Colonic mucosa (tissue), 4 donors: Measurements from ENCODE around the gene ZBTB4. TPM values are rescaled to one million over a fixed set of nuclear protein-coding genes. Genes with fewer than 3 reads are reported as not detected.

ENCODE experiments used
- DNase-seq: peaks from one replicate; pipeline ENCODE4 v3.0.0-alpha.2; 2020
- H3K27ac ChIP-seq: fragments of 200-600 bp; one replicate; pipeline ENCODE4 v1.8.0; 2021
- H3K27me3 ChIP-seq: fragments of 200-600 bp; one replicate; pipeline ENCODE4 v1.8.0; 2021
- H3K36me3 ChIP-seq: fragments of 200-600 bp; one replicate; pipeline ENCODE4 v1.8.0; 2021
- H3K4me1 ChIP-seq: fragments of 200-600 bp; one replicate; pipeline ENCODE4 v1.8.0; 2021; ENCODE audit warnings: mild to moderate bottlenecking
- H3K4me3 ChIP-seq: fragments of 200-600 bp; one replicate; pipeline ENCODE4 v1.8.0; 2021
- H3K9ac ChIP-seq, 2 donors: one replicate each; pipeline ENCODE4 v1.7.0; 2013; ENCODE audit warnings: control low read depth in 2 of 2, low read depth in 2 of 2, low read length in 2 of 2
- H3K9me3 ChIP-seq: fragments of 200-600 bp; one replicate; pipeline ENCODE4 v1.8.0; 2021
- intact Hi-C: fragments of 100-400 bp; cut with DNase I; formaldehyde crosslinking; loops from one replicate; pipeline ENCODE4 v1.14.1; 2022
- total RNA-seq, 2 donors: library from RNA; stranded (reverse); fragmentation: NEBNext Ultra II Directional in 1 of 2; extraction: Animal tissue kit (Norgen Biotek cat#: 25700) in 1 of 2; gene quantifications; one replicate each; pipeline ENCODE4 v1.2.1, GENCODE V29; 2021
- TF ChIP-seq, protein P1 (sequence below): fragments of 200-600 bp; IDR thresholded peaks from one replicate; pipeline ENCODE4 v1.8.0; 2022; ENCODE audit warnings: antibody characterized with exemption, mild to moderate bottlenecking
- donor health status: healthy.
- donor health status: DM: no; HTN: no; CAD: no.
- donor health status: DM: no; HTN: no; CAD: no.

Gene ZBTB4
- total RNA-seq, 2 donors from 2014 or later = 12.9 to 26.7 TPM

DNA sequence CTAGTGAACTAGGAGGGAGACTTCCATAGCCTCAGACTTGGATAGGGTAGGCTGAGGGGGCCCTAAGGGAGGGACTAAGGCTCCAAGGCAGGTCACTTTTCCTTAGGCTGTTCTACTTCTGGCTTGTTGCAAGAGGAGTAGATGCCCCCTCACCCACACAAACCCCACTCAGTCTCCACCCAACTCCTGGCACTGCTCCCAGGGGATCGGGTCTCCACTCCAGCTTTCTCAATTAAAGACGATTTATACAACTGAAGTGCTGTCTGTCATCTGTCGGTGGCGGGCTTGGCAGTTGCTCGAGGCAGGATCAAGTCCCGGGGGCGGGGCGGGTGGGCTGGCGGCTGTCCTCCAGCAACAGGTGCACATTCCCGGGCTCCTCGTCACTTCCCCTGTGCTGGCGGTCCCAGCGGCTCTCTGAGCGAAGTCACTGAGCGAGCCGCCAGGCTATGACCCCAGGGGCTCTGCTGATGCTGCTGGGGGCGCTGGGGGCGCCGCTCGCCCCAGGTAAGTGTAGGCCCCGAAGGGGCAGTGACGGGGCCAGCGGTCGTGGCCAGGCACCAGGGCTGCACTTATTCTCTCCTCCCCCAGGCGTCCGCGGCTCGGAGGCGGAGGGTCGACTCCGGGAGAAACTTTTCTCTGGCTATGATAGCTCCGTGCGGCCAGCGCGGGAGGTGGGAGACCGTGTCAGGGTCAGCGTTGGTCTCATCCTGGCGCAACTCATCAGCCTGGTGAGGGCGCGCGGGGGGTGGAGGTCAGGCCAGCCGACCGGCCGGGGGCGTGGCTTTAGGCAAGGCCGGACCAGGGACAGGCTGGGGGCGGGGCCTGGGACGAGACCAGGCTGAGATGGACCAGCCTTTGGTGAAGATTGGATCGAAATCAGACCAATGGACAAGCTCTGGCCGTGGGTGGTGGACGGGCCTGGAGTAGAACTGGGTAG, 34.5 kb downstream of the ZBTB4 start, which contains the start of gene CHRNB1:
Gene CHRNB1, plus strand, starts transcription at position 380 of the 937 bp plus-strand sequence. Its CDS starts 67 bp downstream, at position 447.
- Histone ChIP-seq H3K4me3 (peak within 1 kb of the TSS; percentile 39), H3K27ac (no peak within 1 kb of the TSS), H3K9me3 (no peaks in the 10 kb centered on the region), H3K4me1 (peaks cover 4% of the 10 kb centered on the region), H3K9ac (peak within 1 kb of the TSS; percentile 40 to 53), H3K36me3 (no peaks in the 10 kb centered on the region), H3K27me3 (peaks cover 17% of the 10 kb centered on the region)
- TF ChIP-seq, protein P1, sequence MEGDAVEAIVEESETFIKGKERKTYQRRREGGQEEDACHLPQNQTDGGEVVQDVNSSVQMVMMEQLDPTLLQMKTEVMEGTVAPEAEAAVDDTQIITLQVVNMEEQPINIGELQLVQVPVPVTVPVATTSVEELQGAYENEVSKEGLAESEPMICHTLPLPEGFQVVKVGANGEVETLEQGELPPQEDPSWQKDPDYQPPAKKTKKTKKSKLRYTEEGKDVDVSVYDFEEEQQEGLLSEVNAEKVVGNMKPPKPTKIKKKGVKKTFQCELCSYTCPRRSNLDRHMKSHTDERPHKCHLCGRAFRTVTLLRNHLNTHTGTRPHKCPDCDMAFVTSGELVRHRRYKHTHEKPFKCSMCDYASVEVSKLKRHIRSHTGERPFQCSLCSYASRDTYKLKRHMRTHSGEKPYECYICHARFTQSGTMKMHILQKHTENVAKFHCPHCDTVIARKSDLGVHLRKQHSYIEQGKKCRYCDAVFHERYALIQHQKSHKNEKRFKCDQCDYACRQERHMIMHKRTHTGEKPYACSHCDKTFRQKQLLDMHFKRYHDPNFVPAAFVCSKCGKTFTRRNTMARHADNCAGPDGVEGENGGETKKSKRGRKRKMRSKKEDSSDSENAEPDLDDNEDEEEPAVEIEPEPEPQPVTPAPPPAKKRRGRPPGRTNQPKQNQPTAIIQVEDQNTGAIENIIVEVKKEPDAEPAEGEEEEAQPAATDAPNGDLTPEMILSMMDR = no peak
- DNase-seq = peak; percentile 87
- intact Hi-C loops = no loop called here

- intact Hi-C loops = no loop called here
- no peak overlapping the region for H3K27ac ChIP-seq
Measured at GRCh38 chr17:7443499-7444485, 35.6 kb downstream of the ZBTB4 start.

GRCh38 chr17:7442142-7442541, 37.3 kb downstream of the ZBTB4 start:
- Histone ChIP-seq H3K27me3 (peaks cover 38% of the 10 kb centered on the region), H3K36me3 (no peaks in the 10 kb centered on the region), H3K4me1 (peaks cover 16% of the 10 kb centered on the region), H3K9ac (no peak overlapping the region), H3K27ac (no peak overlapping the region), H3K9me3 (no peaks in the 10 kb centered on the region), H3K4me3 (no peak overlapping the region)
- TF ChIP-seq, protein P1 = no peak
- no peak for DNase-seq
- intact Hi-C loops = no loop called here

More at GRCh38 chr17:7443499-7444485, 35.6 kb downstream of the ZBTB4 start:
- Histone ChIP-seq H3K9me3 (no peaks in the 10 kb centered on the region), H3K9ac (no peak overlapping the region), H3K36me3 (no peaks in the 10 kb centered on the region), H3K4me1 (peaks cover 9% of the 10 kb centered on the region), H3K4me3 (no peak overlapping the region), H3K27me3 (peaks cover 28% of the 10 kb centered on the region)
- TF ChIP-seq, protein P1 = no peak
- DNase-seq = no peak

DNA sequence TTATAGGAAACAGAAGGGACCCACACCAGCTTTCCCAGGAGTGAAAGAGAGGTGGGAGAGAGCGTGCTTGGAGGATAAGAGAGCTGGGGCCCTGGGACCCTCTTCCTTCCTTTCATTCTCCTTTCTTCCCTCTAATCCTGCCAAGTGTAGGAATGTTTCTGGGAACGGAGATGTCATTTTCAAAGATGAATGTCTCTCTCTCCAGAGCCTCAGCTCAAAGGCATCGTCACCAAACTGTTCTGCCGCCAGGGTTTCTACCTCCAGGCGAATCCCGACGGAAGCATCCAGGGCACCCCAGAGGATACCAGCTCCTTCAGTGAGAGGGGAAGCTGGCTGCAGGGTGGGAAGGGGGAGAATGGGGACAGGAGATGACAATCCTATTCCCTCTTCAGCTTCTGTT, 38.2 kb downstream of the ZBTB4 start:
- intact Hi-C loops = no loop called here
- no peak overlapping the region for H3K9ac ChIP-seq
- TF ChIP-seq, protein P1 = no peak
- no peak overlapping the region for H3K4me3 ChIP-seq
- no peaks in the 10 kb centered on the region for H3K9me3 ChIP-seq
- no peak overlapping the region for H3K27ac ChIP-seq
- H3K4me1 ChIP-seq = peaks cover 18% of the 10 kb centered on the region
- H3K36me3 ChIP-seq = no peaks in the 10 kb centered on the region
- no peak for DNase-seq
- peaks cover 38% of the 10 kb centered on the region for H3K27me3 ChIP-seq

DNA sequence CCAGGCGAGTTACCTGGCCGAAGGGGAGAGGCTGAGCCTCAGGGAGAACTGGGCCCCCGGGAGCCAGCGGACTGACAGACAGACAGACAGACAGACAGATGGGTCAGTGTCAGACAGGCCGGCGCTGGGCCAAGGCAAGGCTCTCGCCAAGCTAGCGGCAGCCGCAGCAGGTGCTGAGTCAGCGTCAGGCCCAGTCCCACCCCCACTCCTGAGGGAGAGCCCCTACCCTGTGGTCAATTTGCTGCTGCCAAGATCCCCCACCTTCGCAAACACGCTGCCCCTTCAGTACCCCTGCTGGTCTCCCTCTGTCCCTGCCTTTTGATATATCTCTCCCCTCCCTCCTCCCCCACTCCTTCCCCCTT, 38.6 kb downstream of the ZBTB4 start:
- H3K9ac ChIP-seq = no peak overlapping the region
- H3K4me1 ChIP-seq = peaks cover 18% of the 10 kb centered on the region
- TF ChIP-seq, protein P1 = no peak
- no peak overlapping the region for H3K27ac ChIP-seq
- no peaks in the 10 kb centered on the region for H3K36me3 ChIP-seq
- DNase-seq = no peak
- no peaks in the 10 kb centered on the region for H3K9me3 ChIP-seq
- H3K4me3 ChIP-seq = no peak overlapping the region
- H3K27me3 ChIP-seq = peaks cover 38% of the 10 kb centered on the region
- intact Hi-C loops = no loop called here
